CD4-positive, alpha-beta T cell treated with Interferon gamma for 1 hour (primary cell): Measurements from ENCODE around the gene RABGGTA.
"Not testable (repeated sequence)": the region's sequence is repeated elsewhere in the genome, so short reads cannot be mapped to it uniquely, and the experiment has no call there.

Experiments
- DNase-seq: peaks from one replicate; pipeline ENCODE4 v3.0.0-alpha.2; 2020

The RABGGTA gene

GRCh38 chr14:24259282-24260025 lies 11.9 kb downstream of the RABGGTA start:
- no peak for DNase-seq

GRCh38 chr14:24258548-24259265 lies 12.7 kb downstream of the RABGGTA start:
- no peak for DNase-seq

GRCh38 chr14:24258119-24258518 lies 13.3 kb downstream of the RABGGTA start:
- DNase-seq = no peak

GRCh38 chr14:24256960-24257359 lies 14.4 kb downstream of the RABGGTA start:
- no peak for DNase-seq

- DNase-seq = no peak
Observed at GRCh38 chr14:24255931-24256711, 15.3 kb downstream of the RABGGTA start.

- DNase-seq = no peak
Observed at GRCh38 chr14:24255438-24255837, 16.0 kb downstream of the RABGGTA start.

- DNase-seq = no peak
Observed at GRCh38 chr14:24254630-24255392, 16.6 kb downstream of the RABGGTA start.

GRCh38 chr14:24253936-24254335 lies 17.5 kb downstream of the RABGGTA start:
- no peak for DNase-seq

- no peak for DNase-seq
Observed at GRCh38 chr14:24252289-24253124, 18.9 kb downstream of the RABGGTA start.

- no peak for DNase-seq
Observed at GRCh38 chr14:24251880-24252288, 19.5 kb downstream of the RABGGTA start.

GRCh38 chr14:24250354-24250753 lies 21.0 kb downstream of the RABGGTA start:
- DNase-seq = no peak

GRCh38 chr14:24249230-24250021 lies 22.0 kb downstream of the RABGGTA start:
- DNase-seq = no peak

- no peak for DNase-seq
Observed at GRCh38 chr14:24247422-24247821, 24.0 kb downstream of the RABGGTA start.

- no peak for DNase-seq
Observed at GRCh38 chr14:24246765-24247212, 24.6 kb downstream of the RABGGTA start.

GRCh38 chr14:24245350-24245749 lies 26.0 kb downstream of the RABGGTA start:
- not testable (repeated sequence) for DNase-seq

- peak; percentile 43 for DNase-seq
Observed at GRCh38 chr14:24243336-24243836, 28.0 kb downstream of the RABGGTA start.

- peak; percentile 93 for DNase-seq
Observed at GRCh38 chr14:24241829-24242443, 29.5 kb downstream of the RABGGTA start.

- no peak for DNase-seq
Observed at GRCh38 chr14:24240110-24240918, 31.1 kb downstream of the RABGGTA start.

- no peak for DNase-seq
Observed at GRCh38 chr14:24238527-24239037, 32.8 kb downstream of the RABGGTA start.
